H9 (cell line): ENCODE results near the gene ADAM8. TPM values are rescaled to one million over a fixed set of nuclear protein-coding genes. Genes with fewer than 3 reads are reported as not detected.

Experiments used
- DNase-seq: peaks from one replicate; pipeline ENCODE4 v3.0.0-alpha.2; 2017
- H2AFZ ChIP-seq: one replicate; pipeline ENCODE4 v1.6.1; 2013; ENCODE audit warnings: mild to moderate bottlenecking, low read length, control low read depth, moderate library complexity
- H2AK5ac ChIP-seq: 2 replicates; pipeline ENCODE4 v1.6.1; 2013; ENCODE audit warnings: low read length, control low read depth, mixed read lengths; ENCODE audit not compliant: insufficient read length
- H2BK120ac ChIP-seq: one replicate; pipeline ENCODE4 v1.6.1; 2013; ENCODE audit warnings: low read depth, mild to moderate bottlenecking, low read length, control low read depth, inconsistent platforms; ENCODE audit not compliant: poor library complexity, severe bottlenecking
- H2BK12ac ChIP-seq: 2 replicates; pipeline ENCODE4 v1.6.1; 2013; ENCODE audit warnings: low read length, control low read depth, mixed read lengths, low read depth; ENCODE audit not compliant: insufficient read length
- H2BK15ac ChIP-seq: 2 replicates; pipeline ENCODE4 v1.6.1; 2013; ENCODE audit warnings: low read depth, low read length, control low read depth
- H2BK20ac ChIP-seq: one replicate; pipeline ENCODE4 v1.6.1; 2013; ENCODE audit warnings: low read depth, mild to moderate bottlenecking, low read length, control low read depth, inconsistent platforms; ENCODE audit not compliant: poor library complexity, severe bottlenecking
- H2BK5ac ChIP-seq: 2 replicates; pipeline ENCODE4 v1.6.1; 2013; ENCODE audit warnings: low read length, control low read depth, mixed read lengths; ENCODE audit not compliant: insufficient read length
- H3K14ac ChIP-seq: 2 replicates; pipeline ENCODE4 v1.6.1; 2013; ENCODE audit warnings: low read length, control low read depth; ENCODE audit not compliant: insufficient read depth
- H3K18ac ChIP-seq: 2 replicates; pipeline ENCODE4 v1.6.1; 2013; ENCODE audit warnings: low read depth, mild to moderate bottlenecking, mixed read lengths, low read length, control low read depth; ENCODE audit not compliant: insufficient read length
- H3K23ac ChIP-seq: 2 replicates; pipeline ENCODE4 v1.6.1; 2013; ENCODE audit warnings: low read length, control low read depth, mixed read lengths, low read depth; ENCODE audit not compliant: insufficient read length
- H3K23me2 ChIP-seq: 2 replicates; pipeline ENCODE4 v1.6.1; 2013; ENCODE audit warnings: low read depth, mild to moderate bottlenecking, mixed read lengths, low read length, control low read depth; ENCODE audit not compliant: insufficient read length, poor library complexity, severe bottlenecking
- H3K27ac ChIP-seq: 2 replicates; pipeline ENCODE4 v1.5.1; 2013; ENCODE audit warnings: low read length, control low read depth, mixed read lengths, low read depth; ENCODE audit not compliant: insufficient read length
- H3K27me3 ChIP-seq: 2 replicates; pipeline ENCODE4 v1.6.1; 2013; ENCODE audit warnings: low read length, control low read depth, inconsistent platforms; ENCODE audit not compliant: insufficient read depth
- H3K4ac ChIP-seq: 2 replicates; pipeline ENCODE4 v1.6.1; 2013; ENCODE audit warnings: low read depth, mild to moderate bottlenecking, control low read depth, inconsistent platforms, low read length, moderate library complexity
- H3K4me1 ChIP-seq: 2 replicates; pipeline ENCODE4 v1.6.1; 2013; ENCODE audit warnings: low read length, control low read depth, inconsistent platforms; ENCODE audit not compliant: insufficient read depth
- H3K4me2 ChIP-seq: 2 replicates; pipeline ENCODE4 v1.6.1; 2013; ENCODE audit warnings: low read length, control low read depth, mixed read lengths; ENCODE audit not compliant: insufficient read length, insufficient read depth
- H3K56ac ChIP-seq: 2 replicates; pipeline ENCODE4 v1.6.1; 2013; ENCODE audit warnings: low read depth, mild to moderate bottlenecking, mixed read lengths, low read length, control low read depth; ENCODE audit not compliant: insufficient read length
- H3K79me1 ChIP-seq: 2 replicates; pipeline ENCODE4 v1.6.1; 2013; ENCODE audit warnings: low read depth, mild to moderate bottlenecking, moderate library complexity, low read length, control low read depth, inconsistent platforms; ENCODE audit not compliant: insufficient read depth, poor library complexity, severe bottlenecking
- H3K79me2 ChIP-seq: 2 replicates; pipeline ENCODE4 v1.6.1; 2013; ENCODE audit warnings: low read length, control low read depth, inconsistent platforms; ENCODE audit not compliant: insufficient read depth
- H3K9ac ChIP-seq: 2 replicates; pipeline ENCODE4 v1.6.1; 2013; ENCODE audit warnings: low read length, control low read depth, mixed read lengths; ENCODE audit not compliant: insufficient read length; ENCODE audit errors: extremely low read depth
- H3K9me3 ChIP-seq: one replicate; pipeline ENCODE4 v1.6.1; 2013; ENCODE audit warnings: low read depth, low read length, inconsistent platforms; ENCODE audit not compliant: control insufficient read depth
- H3T11ph ChIP-seq: one replicate; pipeline ENCODE4 v1.6.1; 2013; ENCODE audit warnings: mild to moderate bottlenecking, low read length, control low read depth, inconsistent platforms
- H4K20me1 ChIP-seq: one replicate; pipeline ENCODE4 v1.6.1; 2013; ENCODE audit not compliant: control insufficient read depth, insufficient read length, insufficient read depth
- H4K5ac ChIP-seq: 2 replicates; pipeline ENCODE4 v1.6.1; 2013; ENCODE audit warnings: low read depth, mild to moderate bottlenecking, mixed read lengths, low read length, control low read depth; ENCODE audit not compliant: insufficient read length
- H4K8ac ChIP-seq: replicated peaks from 2 replicates; pipeline ENCODE4 v1.6.1; 2013; ENCODE audit warnings: low read length, control low read depth, mixed read lengths, low read depth; ENCODE audit not compliant: insufficient read length
- H4K91ac ChIP-seq: 2 replicates; pipeline ENCODE4 v1.6.1; 2013; ENCODE audit warnings: low read depth, mild to moderate bottlenecking, moderate library complexity, mixed read lengths, low read length, control low read depth; ENCODE audit not compliant: insufficient read length
- H3K27ac Mint-ChIP-seq, 3 experiments: 2 replicates in 2 of 3; 3 replicates in 1 of 3; pipeline ENCODE4 v1.8.0; 2020 to 2021; ENCODE audit warnings: mixed read lengths in 3 of 3, mild to moderate bottlenecking in 1 of 3, moderate library complexity in 1 of 3
- H3K27me3 Mint-ChIP-seq: 2 replicates; pipeline ENCODE4 v1.8.0; 2021; ENCODE audit warnings: low read depth, mild to moderate bottlenecking, moderate library complexity, mixed read lengths
- H3K36me3 Mint-ChIP-seq, 3 experiments: 2 replicates in 2 of 3; 3 replicates in 1 of 3; pipeline ENCODE4 v1.8.0; 2020 to 2021; ENCODE audit warnings: low read depth in 3 of 3, mixed read lengths in 3 of 3; ENCODE audit not compliant: insufficient read depth in 1 of 3
- H3K4me1 Mint-ChIP-seq, 2 experiments: 2 replicates each; pipeline ENCODE4 v1.8.0; 2020; ENCODE audit warnings: mixed read lengths in 2 of 2
- H3K4me3 Mint-ChIP-seq, 2 experiments: 2 replicates in 1 of 2; 3 replicates in 1 of 2; pipeline ENCODE4 v1.8.0; 2020 to 2021; ENCODE audit warnings: mild to moderate bottlenecking in 2 of 2, mixed read lengths in 2 of 2, moderate library complexity in 1 of 2
- H3K9me3 Mint-ChIP-seq, 2 experiments: 2 replicates in 1 of 2; 3 replicates in 1 of 2; pipeline ENCODE4 v1.8.0; 2020; ENCODE audit warnings: mild to moderate bottlenecking in 2 of 2, mixed read lengths in 2 of 2, moderate library complexity in 1 of 2
- WGBS: extraction: QIAGEN DNeasy Blood & Tissue Kit; methylation state at CpG from one replicate; pipeline ENCODE4 v1.1.7; 2013; ENCODE audit warnings: missing lambda C conversion rate, low lambda C conversion rate, mixed read lengths; ENCODE audit not compliant: insufficient read length; ENCODE audit errors: extremely low coverage; 5-methylcytosine and 5-hydroxymethylcytosine counted together
- total RNA-seq: library from RNA; stranded (reverse); gene quantifications from 2 replicates; pipeline ENCODE4 v1.2.1, GENCODE V29; 2021
- TF ChIP-seq, protein P1 (sequence below): fragments of 200-600 bp; sonication (generic); conservative IDR thresholded peaks from 3 replicates; pipeline ENCODE4 v1.8.0; 2021; ENCODE audit warnings: antibody characterized with exemption, mild to moderate bottlenecking

Gene ADAM8
- total RNA-seq, 1 experiment from 2014 or later: 5.4 TPM

- H3K9me3 Mint-ChIP-seq: no peaks in the 10 kb centered on the region
- H2BK20ac ChIP-seq: no peak overlapping the region
These were observed 6.2 kb upstream of the ADAM8 start for GRCh38 chr10:133282846-133283390.

More at GRCh38 chr10:133282846-133283390, 6.2 kb upstream of the ADAM8 start:
- Histone ChIP-seq H4K20me1 (no peaks in the 10 kb centered on the region), H3K79me1 (no peaks in the 10 kb centered on the region), H3K27ac (no peak overlapping the region), H3K27me3 (no peaks in the 10 kb centered on the region), H4K91ac (no peak overlapping the region), H3K4me1 (no peaks in the 10 kb centered on the region), H3K14ac (no peak overlapping the region), H2BK12ac (no peak overlapping the region), H3K23me2 (no peaks in the 10 kb centered on the region), H3K23ac (no peak overlapping the region), H3T11ph (no peak overlapping the region), H4K5ac (no peak overlapping the region), H3K9ac (no peak overlapping the region), H3K4me2 (no peak overlapping the region), H3K79me2 (no peaks in the 10 kb centered on the region), H3K56ac (no peak overlapping the region), H3K18ac (no peak overlapping the region), H3K4ac (no peak overlapping the region), H3K9me3 (no peaks in the 10 kb centered on the region), H2BK5ac (no peak overlapping the region), H2BK120ac (no peak overlapping the region), H2BK15ac (no peak overlapping the region), H4K8ac (no peak overlapping the region), H2AFZ (no peak overlapping the region), H2AK5ac (no peak overlapping the region)
- Mint-ChIP-seq H3K36me3 (peaks cover 20 to 67% (median 58%) of the 10 kb centered on the region in 3 experiments; a peak in 6 of 7 replicates), H3K27ac (no peak overlapping the region), H3K4me3 (no peak overlapping the region), H3K4me1 (no peaks in the 10 kb centered on the region), H3K27me3 (no peaks in the 10 kb centered on the region)
- DNase-seq: no peak
- TF ChIP-seq, protein P1, sequence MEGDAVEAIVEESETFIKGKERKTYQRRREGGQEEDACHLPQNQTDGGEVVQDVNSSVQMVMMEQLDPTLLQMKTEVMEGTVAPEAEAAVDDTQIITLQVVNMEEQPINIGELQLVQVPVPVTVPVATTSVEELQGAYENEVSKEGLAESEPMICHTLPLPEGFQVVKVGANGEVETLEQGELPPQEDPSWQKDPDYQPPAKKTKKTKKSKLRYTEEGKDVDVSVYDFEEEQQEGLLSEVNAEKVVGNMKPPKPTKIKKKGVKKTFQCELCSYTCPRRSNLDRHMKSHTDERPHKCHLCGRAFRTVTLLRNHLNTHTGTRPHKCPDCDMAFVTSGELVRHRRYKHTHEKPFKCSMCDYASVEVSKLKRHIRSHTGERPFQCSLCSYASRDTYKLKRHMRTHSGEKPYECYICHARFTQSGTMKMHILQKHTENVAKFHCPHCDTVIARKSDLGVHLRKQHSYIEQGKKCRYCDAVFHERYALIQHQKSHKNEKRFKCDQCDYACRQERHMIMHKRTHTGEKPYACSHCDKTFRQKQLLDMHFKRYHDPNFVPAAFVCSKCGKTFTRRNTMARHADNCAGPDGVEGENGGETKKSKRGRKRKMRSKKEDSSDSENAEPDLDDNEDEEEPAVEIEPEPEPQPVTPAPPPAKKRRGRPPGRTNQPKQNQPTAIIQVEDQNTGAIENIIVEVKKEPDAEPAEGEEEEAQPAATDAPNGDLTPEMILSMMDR: no peak
- WGBS: no CpG with 5 or more reads among the region's 24 CpGs
